Measurements from ENCODE around the gene CCNB1. TPM values are rescaled to one million over a fixed set of nuclear protein-coding genes. Genes with fewer than 3 reads are reported as not detected.

CCNB1 gene
- total RNA-seq (2021; fragmentation: NEBNext Ultra II Directional; extraction: Animal tissue kit (Norgen Biotek cat#: 25700)): 100 to 1,000 TPM in 5 of 6 experiments, 10 to 100 TPM in 1; 89.8 to 199 (median 169) TPM
- long read RNA-seq, transcript CCNB1-201 (9 exons, 2,169 nt): major isoform, 125 of 147 reads
- long read RNA-seq, partial matches to known transcripts: 7 of 147 reads
- long read RNA-seq, other reads (novel, unspliced or antisense): 15 of 147 reads

GRCh38 chr5:69166686-69167492 lies at the start of gene CCNB1:
Gene CCNB1 (plus strand): TSS chr5:69167150. CDS start chr5:69167263, 113 bp downstream.
- Mint-ChIP-seq H3K27me3 (ENCODE audit: insufficient read depth) (peaks cover 2% of the 10 kb centered on the region; the same call in 1 of the 2 replicates), H3K4me3 (peak within 1 kb of the TSS; percentile 98), H3K9me3 (no peaks in the 10 kb centered on the region; the same call in 1 of the 2 replicates), H3K27ac (peak within 1 kb of the TSS; percentile 93), H3K36me3 (ENCODE audit: low read depth) (peaks cover 38% of the 10 kb centered on the region), H3K4me1 (ENCODE audit: low read depth) (peaks cover 51% of the 10 kb centered on the region)
- TF ChIP-seq CTCF (IDR thresholded peaks at IDR 0.05): no peak
- DNase-seq: peak; percentile 97

GRCh38 chr5:69129413-69129812 lies 37.5 kb upstream of the CCNB1 start:
- no peak for TF ChIP-seq CTCF (IDR thresholded peaks at IDR 0.05)
- no peaks in the 10 kb centered on the region for H3K9me3 Mint-ChIP-seq
- no peaks in the 10 kb centered on the region for H3K27me3 Mint-ChIP-seq (ENCODE audit: insufficient read depth)

GRCh38 chr5:69130241-69130640 lies 36.7 kb upstream of the CCNB1 start:
- Mint-ChIP-seq H3K4me3 (no peak overlapping the region), H3K9me3 (no peaks in the 10 kb centered on the region), H3K36me3 (ENCODE audit: low read depth) (peaks cover 36% of the 10 kb centered on the region), H3K27ac (no peak overlapping the region), H3K4me1 (ENCODE audit: low read depth) (peaks cover 10% of the 10 kb centered on the region), H3K27me3 (ENCODE audit: insufficient read depth) (no peaks in the 10 kb centered on the region)
- no peak for DNase-seq
- no peak for TF ChIP-seq CTCF (IDR thresholded peaks at IDR 0.05)

More at GRCh38 chr5:69129413-69129812, 37.5 kb upstream of the CCNB1 start:
- Mint-ChIP-seq H3K4me1 (ENCODE audit: low read depth) (peaks cover 10% of the 10 kb centered on the region), H3K36me3 (ENCODE audit: low read depth) (peaks cover 33% of the 10 kb centered on the region), H3K4me3 (no peak overlapping the region), H3K27ac (peak overlapping the region; percentile 38; the same call in 1 of the 2 replicates)
- peak; percentile 71 for DNase-seq

GRCh38 chr5:69131304-69131703 lies 35.6 kb upstream of the CCNB1 start:
- no peak for DNase-seq
- Mint-ChIP-seq H3K9me3 (no peaks in the 10 kb centered on the region), H3K4me1 (ENCODE audit: low read depth) (peaks cover 10% of the 10 kb centered on the region), H3K36me3 (ENCODE audit: low read depth) (peaks cover 36% of the 10 kb centered on the region), H3K27ac (no peak overlapping the region), H3K4me3 (no peak overlapping the region), H3K27me3 (ENCODE audit: insufficient read depth) (peaks cover 1% of the 10 kb centered on the region; the same call in 1 of the 2 replicates)
- no peak for TF ChIP-seq CTCF (IDR thresholded peaks at IDR 0.05)

GRCh38 chr5:69134126-69134525 lies 32.8 kb upstream of the CCNB1 start:
- H3K27ac Mint-ChIP-seq: no peak overlapping the region
- H3K27me3 Mint-ChIP-seq (ENCODE audit: insufficient read depth): peaks cover 1% of the 10 kb centered on the region; the same call in 1 of the 2 replicates

More at GRCh38 chr5:69134126-69134525, 32.8 kb upstream of the CCNB1 start:
- Mint-ChIP-seq H3K36me3 (ENCODE audit: low read depth) (peaks cover 21% of the 10 kb centered on the region), H3K4me3 (no peak overlapping the region), H3K9me3 (no peaks in the 10 kb centered on the region), H3K4me1 (ENCODE audit: low read depth) (peaks cover 6% of the 10 kb centered on the region)
- TF ChIP-seq CTCF (IDR thresholded peaks at IDR 0.05): no peak
- no peak for DNase-seq
